Measurements from ENCODE around the gene EDRF1. TPM values are rescaled to one million over a fixed set of nuclear protein-coding genes. Genes with fewer than 3 reads are reported as not detected.

EDRF1 gene
- total and polyA plus RNA-seq, 2 of the 8 experiments (the other 6 are each of a cell fraction or from before 2014, with no cell fraction given): 19.9 to 37.8 TPM

GRCh38 chr10:125700355-125700911 lies 19.1 kb upstream of the EDRF1 start:
- Histone ChIP-seq H2BK12ac (ENCODE audit: low read depth, low read length) (no peak overlapping the region), H4K91ac (replicated peaks; ENCODE audit: insufficient read length, low read length) (no peak overlapping the region), H2AK5ac (ENCODE audit: low read depth, low read length) (no peak overlapping the region), H3K4ac (replicated peaks; ENCODE audit: insufficient read length, low read depth, low read length) (no peak overlapping the region), H3K23ac (ENCODE audit: insufficient read length) (no peak overlapping the region), H3K27me3 (replicated peaks in 1 of 4; ENCODE audit: control insufficient read depth in 3 of 4, extremely low read depth in 1 of 4, insufficient read depth in 3 of 4, low read length in 3 of 4) (no peaks in the 10 kb centered on the region), H3K36me3 (ENCODE audit: control insufficient read depth in 2 of 4, insufficient read depth in 4 of 4, low read length in 3 of 4) (no peaks in the 10 kb centered on the region), H3K9me3 (ENCODE audit: insufficient read depth in 2 of 2, low read depth in 1 of 2, low read length in 1 of 2) (peaks cover 0 to 4% of the 10 kb centered on the region in 2 experiments; a peak in 1 of 4 replicates), H3K79me1 (ENCODE audit: low read depth, low read length) (no peaks in the 10 kb centered on the region), H2AFZ (ENCODE audit: low read length) (no peak overlapping the region), H4K20me1 (replicated peaks in 1 of 2; ENCODE audit: control insufficient read depth in 1 of 2, insufficient read depth in 2 of 2, low read length in 2 of 2) (no peaks in the 10 kb centered on the region), H3K56ac (replicated peaks; ENCODE audit: insufficient read length, low read depth, low read length) (no peak overlapping the region), H3K23me2 (ENCODE audit: low read depth, low read length) (no peaks in the 10 kb centered on the region), H2BK5ac (ENCODE audit: low read depth, low read length) (no peak overlapping the region), H3K18ac (ENCODE audit: extremely low read depth, low read length) (no peak overlapping the region), H3K9ac (replicated peaks in 1 of 4; ENCODE audit: extremely low read depth in 1 of 4, low read depth in 3 of 4, low read length in 3 of 4) (no peak overlapping the region), H3K14ac (ENCODE audit: insufficient read length) (no peak overlapping the region), H4K5ac (ENCODE audit: insufficient read length, low read depth, low read length) (no peak overlapping the region), H3K4me2 (ENCODE audit: insufficient read depth in 1 of 2, low read depth in 2 of 2, low read length in 2 of 2) (no peak overlapping the region), H2BK20ac (ENCODE audit: low read length) (no peak overlapping the region), H4K8ac (ENCODE audit: extremely low read depth, insufficient read depth, low read length) (no peak overlapping the region), H2BK15ac (ENCODE audit: low read length) (no peak overlapping the region), H3K79me2 (ENCODE audit: control insufficient read depth in 1 of 2, insufficient read depth in 2 of 2, low read length in 2 of 2) (no peaks in the 10 kb centered on the region), H3K27ac (ENCODE audit: low read depth, low read length) (no peak overlapping the region), H2BK120ac (replicated peaks; ENCODE audit: low read depth, low read length) (no peak overlapping the region), H3K4me3 (ENCODE audit: extremely low read depth in 1 of 4, insufficient read depth in 2 of 4, low read depth in 3 of 4, low read length in 4 of 4) (no peak overlapping the region), H3K4me1 (replicated peaks in 1 of 4; ENCODE audit: control insufficient read depth in 3 of 4, insufficient read depth in 4 of 4, low read length in 3 of 4) (no peaks in the 10 kb centered on the region)
- TF ChIP-seq RAD21 (IDR thresholded peaks at IDR 0.05 in 1 of 2, conservative IDR thresholded peaks at IDR 0.05 in 1 of 2; ENCODE audit: low read depth in 2 of 2, low read length in 2 of 2): peak in 1 of 2 experiments; percentile 9; a peak in 1 of 4 replicates
- TF ChIP-seq POLR2A (IDR thresholded peaks at IDR 0.05; ENCODE audit: control extremely low read depth in 1 of 2, low read depth in 2 of 2, low read length in 2 of 2): no peak
- 0 out of 2 replicates have a peak, but pooled peaks have one; percentile 19 for TF ChIP-seq CEBPB (IDR thresholded peaks at IDR 0.05; ENCODE audit: low read depth, low read length)
- POLR2A ChIA-PET (ENCODE audit: partially characterized antibody): no interaction called here
- DNase-seq (ENCODE audit: low read depth in 1 of 2, low spot score in 2 of 2) (no peak), FAIRE-seq (no peak)
- CTCF ChIA-PET (ENCODE audit: partially characterized antibody): interaction anchor here (0.8 kb wide), 1 partner anchor 253 kb away, joined by 3 read pairs; no protein-coding TSS in a partner anchor
- 76% methylated on average over 3 of the region's 3 CpGs; no CpG with 5 or more reads in 1 of the 2 experiments for WGBS, 2 experiments (ENCODE audit: extremely low coverage in 1 of 2, insufficient coverage in 1 of 2, insufficient read length in 1 of 2, insufficient replicate concordance in 2 of 2, low coverage in 1 of 2, low lambda C conversion rate in 2 of 2, missing lambda C conversion rate in 1 of 2)
